Neuronal stem cell (in vitro differentiated cells): ENCODE measurements around the gene ASAH2.

ENCODE experiments used
- DNase-seq: peaks from one replicate; pipeline ENCODE4 v3.0.0-alpha.2; 2013; ENCODE audit warnings: low spot score
- H2AFZ ChIP-seq: one replicate; pipeline ENCODE4 v1.6.1; 2013; ENCODE audit warnings: mild to moderate bottlenecking, low read length, inconsistent platforms
- H2AK5ac ChIP-seq: 2 replicates; pipeline ENCODE4 v1.6.1; 2013; ENCODE audit warnings: low read depth, mild to moderate bottlenecking, inconsistent platforms, low read length, moderate library complexity, mixed read lengths
- H2BK120ac ChIP-seq: 2 replicates; pipeline ENCODE4 v1.6.1; 2013; ENCODE audit warnings: low read depth, mild to moderate bottlenecking, inconsistent platforms, low read length, moderate library complexity, mixed read lengths
- H2BK12ac ChIP-seq: one replicate; pipeline ENCODE4 v1.6.1; 2013; ENCODE audit warnings: low read length, inconsistent platforms
- H2BK15ac ChIP-seq: 2 replicates; pipeline ENCODE4 v1.6.1; 2013; ENCODE audit warnings: mild to moderate bottlenecking, low read length, inconsistent platforms, mixed read lengths
- H2BK5ac ChIP-seq: one replicate; pipeline ENCODE4 v1.6.1; 2013; ENCODE audit warnings: inconsistent platforms, mild to moderate bottlenecking, low read length, moderate library complexity
- H3K14ac ChIP-seq: one replicate; pipeline ENCODE4 v1.6.1; 2013; ENCODE audit warnings: low read length, inconsistent platforms
- H3K18ac ChIP-seq: 2 replicates; pipeline ENCODE4 v1.6.1; 2013; ENCODE audit warnings: low read length, inconsistent platforms
- H3K23ac ChIP-seq: 2 replicates; pipeline ENCODE4 v1.6.1; 2013; ENCODE audit warnings: low read depth, mild to moderate bottlenecking, mixed read lengths, low read length, inconsistent platforms; ENCODE audit not compliant: poor library complexity
- H3K27ac ChIP-seq: replicated peaks from 3 replicates; pipeline ENCODE4 v1.5.1; 2013; ENCODE audit warnings: low read length, inconsistent platforms
- H3K27me3 ChIP-seq, 3 experiments: 2 replicates each; pipeline ENCODE4 v1.6.1; 2013; ENCODE audit warnings: low read length in 3 of 3, mild to moderate bottlenecking in 2 of 3, inconsistent platforms in 1 of 3, low read depth in 1 of 3, mixed read lengths in 1 of 3, moderate library complexity in 1 of 3; ENCODE audit not compliant: control insufficient read depth in 3 of 3, insufficient read depth in 3 of 3
- H3K36me3 ChIP-seq, 2 donors: replicated peaks in 1 of 2; 2 replicates each; pipeline ENCODE4 v1.6.1; 2013; ENCODE audit warnings: low read length in 2 of 2; ENCODE audit not compliant: control insufficient read depth in 2 of 2, insufficient read depth in 2 of 2
- H3K4ac ChIP-seq: 2 replicates; pipeline ENCODE4 v1.6.1; 2013; ENCODE audit warnings: inconsistent platforms, mild to moderate bottlenecking, low read length, moderate library complexity
- H3K4me1 ChIP-seq, 2 donors: 1 replicate in 1 of 2; 2 replicates in 1 of 2; pipeline ENCODE4 v1.6.1; 2013; ENCODE audit warnings: low read length in 2 of 2, low read depth in 1 of 2; ENCODE audit not compliant: control insufficient read depth in 2 of 2, insufficient read depth in 1 of 2
- H3K4me2 ChIP-seq: one replicate; pipeline ENCODE4 v1.6.1; 2013; ENCODE audit warnings: mild to moderate bottlenecking, low read length, inconsistent platforms; ENCODE audit not compliant: insufficient read depth, poor library complexity, severe bottlenecking
- H3K4me3 ChIP-seq, 2 donors: 2 replicates each; pipeline ENCODE4 v1.5.1; 2013; ENCODE audit warnings: low read length in 2 of 2, mild to moderate bottlenecking in 2 of 2, inconsistent platforms in 1 of 2, moderate library complexity in 1 of 2
- H3K79me1 ChIP-seq: one replicate; pipeline ENCODE4 v1.6.1; 2013; ENCODE audit warnings: low read depth, mild to moderate bottlenecking, inconsistent platforms, low read length, moderate library complexity
- H3K9ac ChIP-seq: one replicate; pipeline ENCODE4 v1.6.1; 2013; ENCODE audit warnings: mild to moderate bottlenecking, low read depth, low read length, inconsistent platforms; ENCODE audit not compliant: poor library complexity
- H3K9me3 ChIP-seq, 2 donors: replicated peaks in 1 of 2; 2 replicates each; pipeline versions ENCODE3 to v1.6.1; 2013; ENCODE audit warnings: low read length in 2 of 2, mild to moderate bottlenecking in 2 of 2, inconsistent platforms in 1 of 2, low read depth in 1 of 2, mixed read lengths in 1 of 2, moderate library complexity in 1 of 2; ENCODE audit not compliant: control insufficient read depth in 2 of 2, insufficient read depth in 1 of 2
- H4K8ac ChIP-seq: one replicate; pipeline ENCODE4 v1.6.1; 2013; ENCODE audit warnings: low read depth, mild to moderate bottlenecking, inconsistent platforms, low read length, moderate library complexity
- H4K91ac ChIP-seq: one replicate; pipeline ENCODE4 v1.6.1; 2013; ENCODE audit warnings: low read length, low read depth, mild to moderate bottlenecking, inconsistent platforms; ENCODE audit not compliant: poor library complexity
- WGBS, 2 donors: extraction: QIAGEN DNeasy Blood & Tissue Kit; methylation state at CpG; one replicate each; pipeline ENCODE4 v1.1.7; 2013; ENCODE audit warnings: missing lambda C conversion rate in 2 of 2, mixed read lengths in 1 of 2; ENCODE audit not compliant: insufficient read length in 2 of 2, insufficient replicate concordance in 1 of 2; ENCODE audit errors: extremely low coverage in 2 of 2; 5-methylcytosine and 5-hydroxymethylcytosine counted together

ASAH2 gene

GRCh38 chr10:50250096-50250854 lies 1.0 kb downstream of the ASAH2 start:
- H3K23ac ChIP-seq: no peak overlapping the region
- no peak overlapping the region for H2BK120ac ChIP-seq
- H4K8ac ChIP-seq: no peak overlapping the region
- no peak for DNase-seq
- no peak overlapping the region for H3K27ac ChIP-seq
- peaks cover 0 to 8% (median 0%) of the 10 kb centered on the region in 3 experiments for H3K27me3 ChIP-seq
- H3K4me2 ChIP-seq: no peak overlapping the region
- no peak overlapping the region for H2AK5ac ChIP-seq
- no peak overlapping the region for H2BK15ac ChIP-seq
- no CpG with 5 or more reads among the region's 2 CpGs for WGBS, 2 donors
- no peaks in the 10 kb centered on the region for H3K4me1 ChIP-seq
- H2BK5ac ChIP-seq: no peak overlapping the region
- H3K79me1 ChIP-seq: no peaks in the 10 kb centered on the region
- no peak overlapping the region for H2BK12ac ChIP-seq
- H2AFZ ChIP-seq: no peak overlapping the region
- no peak overlapping the region for H3K9ac ChIP-seq
- H3K4me3 ChIP-seq: no peak overlapping the region
- no peak overlapping the region for H4K91ac ChIP-seq
- H3K14ac ChIP-seq: no peak overlapping the region
- no peak overlapping the region for H3K4ac ChIP-seq
- no peak overlapping the region for H3K18ac ChIP-seq
- H3K36me3 ChIP-seq: no peaks in the 10 kb centered on the region
- no peaks in the 10 kb centered on the region for H3K9me3 ChIP-seq

GRCh38 chr10:50248598-50248997 lies 2.7 kb downstream of the ASAH2 start:
- Histone ChIP-seq H4K8ac (no peak overlapping the region), H4K91ac (no peak overlapping the region), H3K18ac (no peak overlapping the region), H2AFZ (no peak overlapping the region), H3K79me1 (no peaks in the 10 kb centered on the region), H2BK12ac (no peak overlapping the region), H3K9me3 (no peaks in the 10 kb centered on the region), H3K27me3 (peaks cover 0 to 8% (median 0%) of the 10 kb centered on the region in 3 experiments), H3K4ac (no peak overlapping the region), H2BK5ac (no peak overlapping the region), H2BK15ac (no peak overlapping the region), H3K4me1 (no peaks in the 10 kb centered on the region), H3K9ac (no peak overlapping the region), H3K4me2 (no peak overlapping the region), H2BK120ac (no peak overlapping the region), H3K36me3 (no peaks in the 10 kb centered on the region), H3K27ac (no peak overlapping the region), H3K4me3 (no peak overlapping the region), H3K23ac (no peak overlapping the region), H2AK5ac (no peak overlapping the region), H3K14ac (no peak overlapping the region)
- DNase-seq: no peak
- WGBS, 2 donors: no CpG with 5 or more reads among the region's 5 CpGs

GRCh38 chr10:50248062-50248461 lies 3.3 kb downstream of the ASAH2 start:
- Histone ChIP-seq H3K14ac (no peak overlapping the region), H2BK12ac (no peak overlapping the region), H3K27me3 (peaks cover 0 to 8% (median 0%) of the 10 kb centered on the region in 3 experiments), H3K4me3 (no peak overlapping the region), H2BK120ac (no peak overlapping the region), H3K4me2 (no peak overlapping the region), H4K8ac (no peak overlapping the region), H2AK5ac (no peak overlapping the region), H3K79me1 (no peaks in the 10 kb centered on the region), H3K4ac (no peak overlapping the region), H3K4me1 (no peaks in the 10 kb centered on the region), H3K18ac (no peak overlapping the region), H3K9me3 (no peaks in the 10 kb centered on the region), H4K91ac (no peak overlapping the region), H2BK15ac (no peak overlapping the region), H2AFZ (no peak overlapping the region), H2BK5ac (no peak overlapping the region), H3K27ac (no peak overlapping the region), H3K9ac (no peak overlapping the region), H3K36me3 (peaks cover 0 to 1% of the 10 kb centered on the region in 2 donors), H3K23ac (no peak overlapping the region)
- no CpG with 5 or more reads among the region's 3 CpGs for WGBS, 2 donors
- no peak for DNase-seq

GRCh38 chr10:50244201-50244600 lies 7.1 kb downstream of the ASAH2 start:
- H3K27me3 ChIP-seq: peaks cover 0 to 5% (median 0%) of the 10 kb centered on the region in 3 experiments
- no peak overlapping the region for H4K8ac ChIP-seq
- H3K14ac ChIP-seq: no peak overlapping the region
- H3K27ac ChIP-seq: no peak overlapping the region
- H2AFZ ChIP-seq: no peak overlapping the region
- no peak overlapping the region for H3K23ac ChIP-seq
- DNase-seq: no peak
- no peak overlapping the region for H3K4ac ChIP-seq
- H3K9ac ChIP-seq: no peak overlapping the region
- H3K18ac ChIP-seq: no peak overlapping the region
- no peak overlapping the region for H2AK5ac ChIP-seq
- peaks cover 0 to 1% of the 10 kb centered on the region in 2 donors for H3K36me3 ChIP-seq
- no peaks in the 10 kb centered on the region for H3K9me3 ChIP-seq
- no peak overlapping the region for H3K4me3 ChIP-seq
- H3K4me2 ChIP-seq: no peak overlapping the region
- no peak overlapping the region for H4K91ac ChIP-seq
- H3K79me1 ChIP-seq: no peaks in the 10 kb centered on the region
- H2BK5ac ChIP-seq: no peak overlapping the region
- no peaks in the 10 kb centered on the region for H3K4me1 ChIP-seq
- H2BK15ac ChIP-seq: no peak overlapping the region
- H2BK12ac ChIP-seq: no peak overlapping the region
- H2BK120ac ChIP-seq: no peak overlapping the region
